HG03060 (cell line): ENCODE measurements around the gene PFKM.

Experiments used
- ATAC-seq: cut with Tn5 transposase; IDR thresholded peaks from one replicate; pipeline ENCODE4 v1.9.1; 2021; ENCODE audit warnings: low read depth, moderate number of reproducible peaks; ENCODE audit not compliant: unreplicated experiment

The PFKM gene

GRCh38 chr12:48119078-48119833, at the start of gene PFKM:
PFKM (plus strand) TSS chr12:48119364; CDS start chr12:48122775, 3,411 bp downstream.
- ATAC-seq = peak; percentile 95

- ATAC-seq = no peak
Measured at GRCh38 chr12:48070033-48070432, 49.1 kb upstream of the PFKM start.

- no peak for ATAC-seq
Measured at GRCh38 chr12:48070731-48071130, 48.4 kb upstream of the PFKM start.

DNA sequence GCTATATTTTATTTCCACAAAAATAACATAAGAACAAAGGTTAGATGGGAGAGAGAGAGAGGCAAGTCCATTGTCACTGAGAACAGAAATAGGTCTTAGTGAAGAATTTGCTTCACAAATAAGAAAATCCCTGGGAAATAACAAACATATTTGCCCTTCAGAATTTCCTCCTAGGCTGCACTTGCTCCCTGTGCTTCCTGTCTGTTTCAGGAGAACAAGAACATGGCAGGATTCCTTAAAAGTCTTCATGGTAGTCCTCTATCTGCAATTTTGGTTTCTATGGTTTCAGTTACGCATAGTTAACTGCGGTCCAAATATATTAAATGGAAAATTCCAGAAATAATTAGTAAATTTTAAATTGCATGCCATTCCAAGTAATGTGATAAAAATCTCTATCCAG, 47.4 kb upstream of the PFKM start:
- no peak for ATAC-seq

GRCh38 chr12:48072266-48072665, 46.9 kb upstream of the PFKM start:
- no peak for ATAC-seq

- ATAC-seq = no peak
Measured at GRCh38 chr12:48074266-48074665, 44.9 kb upstream of the PFKM start.

DNA sequence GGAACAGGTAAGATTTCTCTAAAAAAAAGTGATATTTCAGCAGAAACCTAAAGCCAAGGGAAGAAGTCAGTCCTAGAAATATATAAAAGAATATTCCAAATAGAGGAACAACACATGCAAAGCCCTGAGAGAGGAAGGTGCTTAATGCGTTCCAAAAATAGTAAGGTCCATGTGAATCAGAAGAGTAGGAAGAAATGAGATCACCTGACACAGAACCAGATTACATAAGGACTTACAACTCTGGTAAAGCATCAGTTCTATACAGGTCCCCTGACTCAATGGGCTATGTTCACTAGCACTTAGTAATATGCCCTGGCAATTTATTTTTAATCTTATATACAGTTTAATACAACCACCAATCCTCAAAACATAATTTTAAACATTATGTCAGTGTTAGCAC, 43.3 kb upstream of the PFKM start:
- no peak for ATAC-seq

DNA sequence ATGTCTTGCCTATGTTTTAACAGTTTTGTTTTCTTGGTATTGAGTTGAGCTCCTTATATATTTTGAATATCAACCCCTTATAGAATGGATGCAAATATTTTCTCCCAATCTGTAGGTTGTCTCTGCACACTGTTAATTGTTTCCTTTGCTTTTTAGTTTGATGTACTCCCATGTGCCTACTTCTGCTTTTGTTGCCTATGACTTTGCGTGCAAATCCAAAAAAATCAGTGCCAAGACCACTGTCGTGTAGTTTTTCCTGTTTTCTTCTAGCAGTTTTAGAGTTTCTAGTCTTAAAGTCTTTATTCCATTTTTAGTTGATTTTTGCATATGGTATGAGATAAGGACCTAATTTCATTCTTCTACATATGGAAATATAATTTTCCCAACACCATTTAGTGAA, 42.1 kb upstream of the PFKM start:
- no peak for ATAC-seq

DNA sequence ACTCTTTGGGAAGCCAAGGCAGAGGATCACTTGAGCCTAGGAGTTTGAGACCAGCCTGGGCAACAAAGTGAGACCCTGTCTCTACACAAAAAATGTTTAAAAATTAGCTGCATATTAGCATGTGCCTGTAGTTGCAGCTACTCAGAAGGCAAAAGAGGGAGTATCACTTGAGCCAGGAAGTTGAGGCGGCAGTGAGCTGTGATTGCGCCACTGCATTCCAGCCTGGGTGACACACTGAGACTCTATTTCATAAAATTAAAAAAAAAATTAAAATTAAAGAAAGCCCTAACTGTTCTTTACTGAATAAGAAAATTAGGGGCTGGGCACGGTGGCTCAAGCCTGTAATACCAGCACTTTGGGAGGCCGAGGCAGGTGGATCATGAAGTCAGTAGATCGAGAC, 40.3 kb upstream of the PFKM start:
- ATAC-seq = no peak

DNA sequence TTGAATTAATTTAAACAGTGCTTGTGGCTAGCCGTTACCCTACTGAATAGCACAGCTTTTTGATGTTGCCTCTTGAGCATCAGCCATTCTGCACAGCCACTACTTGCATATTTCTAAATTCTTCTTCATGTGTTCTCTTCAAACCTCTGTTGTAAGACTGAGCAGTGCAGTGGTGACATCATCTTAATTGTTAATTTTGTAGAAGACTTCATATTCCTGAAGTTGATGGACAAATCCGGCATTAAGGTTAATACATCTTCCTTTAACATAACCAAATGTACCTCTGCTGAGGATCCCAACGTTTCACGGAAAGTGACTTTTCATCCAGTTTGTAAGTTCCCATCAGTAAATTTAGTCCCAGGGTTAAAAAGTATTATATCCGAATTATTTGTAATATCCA, 38.9 kb upstream of the PFKM start:
- ATAC-seq = no peak

GRCh38 chr12:48080821-48081220, 38.3 kb upstream of the PFKM start:
- no peak for ATAC-seq

DNA sequence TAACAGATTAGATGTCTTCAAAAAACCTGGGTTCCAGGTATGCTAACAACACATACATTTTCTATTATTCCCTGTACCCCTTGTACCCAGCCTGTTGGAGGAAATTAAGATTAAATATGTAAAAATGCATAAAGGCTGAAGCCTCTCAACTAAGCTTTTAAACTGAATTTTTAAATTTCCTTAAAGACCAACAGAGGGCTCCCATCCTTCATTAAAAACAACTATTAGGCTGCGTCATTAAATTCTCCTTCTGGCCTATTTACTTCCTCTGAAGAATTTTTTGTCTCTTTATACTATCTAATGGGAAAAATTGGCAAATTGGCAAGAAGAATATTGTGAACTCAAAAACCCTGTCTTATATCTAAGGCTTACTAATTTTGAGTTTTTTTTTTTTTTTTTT, 35.1 kb upstream of the PFKM start:
- no peak for ATAC-seq

- no peak for ATAC-seq
Measured at GRCh38 chr12:48084841-48085460, 34.2 kb upstream of the PFKM start.

- no peak for ATAC-seq
Measured at GRCh38 chr12:48086327-48086726, 32.8 kb upstream of the PFKM start.

GRCh38 chr12:48092611-48093010, 26.6 kb upstream of the PFKM start:
- no peak for ATAC-seq

- ATAC-seq = no peak
Measured at GRCh38 chr12:48104531-48104930, 14.6 kb upstream of the PFKM start.

DNA sequence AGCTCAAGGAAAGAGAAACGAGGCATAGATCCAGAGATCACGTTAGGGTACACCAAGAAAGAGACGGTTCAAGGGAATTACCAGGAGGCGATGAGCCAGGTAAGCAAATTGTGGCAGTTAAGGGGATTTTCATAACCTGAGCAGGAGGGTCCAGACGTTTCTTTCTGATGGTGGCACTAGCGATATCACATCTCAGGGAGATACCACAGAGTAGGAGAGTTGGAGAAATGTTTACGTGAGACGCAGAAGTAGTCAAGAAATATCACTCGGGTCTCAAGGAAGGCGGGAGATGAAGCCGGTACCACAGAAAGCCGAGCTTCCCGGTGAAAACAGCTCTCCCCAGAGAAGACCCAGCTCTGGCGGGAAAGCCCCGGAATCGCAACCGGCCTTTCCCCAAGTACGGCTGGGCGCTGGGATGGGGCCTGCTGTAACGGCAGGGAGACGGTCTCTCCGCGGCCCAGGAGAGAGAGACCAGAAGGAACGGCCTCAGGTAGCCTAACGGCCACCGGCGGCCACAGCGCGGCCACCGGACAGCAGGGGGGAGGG, 13.8 kb upstream of the PFKM start:
- ATAC-seq = peak; percentile 26

- peak; percentile 45 for ATAC-seq
Measured at GRCh38 chr12:48105867-48106680, 13.1 kb upstream of the PFKM start, which contains the start of gene SENP1. SENP1 (minus strand) TSS chr12:48106079; CDS start chr12:48101472, 4,607 bp downstream.

DNA sequence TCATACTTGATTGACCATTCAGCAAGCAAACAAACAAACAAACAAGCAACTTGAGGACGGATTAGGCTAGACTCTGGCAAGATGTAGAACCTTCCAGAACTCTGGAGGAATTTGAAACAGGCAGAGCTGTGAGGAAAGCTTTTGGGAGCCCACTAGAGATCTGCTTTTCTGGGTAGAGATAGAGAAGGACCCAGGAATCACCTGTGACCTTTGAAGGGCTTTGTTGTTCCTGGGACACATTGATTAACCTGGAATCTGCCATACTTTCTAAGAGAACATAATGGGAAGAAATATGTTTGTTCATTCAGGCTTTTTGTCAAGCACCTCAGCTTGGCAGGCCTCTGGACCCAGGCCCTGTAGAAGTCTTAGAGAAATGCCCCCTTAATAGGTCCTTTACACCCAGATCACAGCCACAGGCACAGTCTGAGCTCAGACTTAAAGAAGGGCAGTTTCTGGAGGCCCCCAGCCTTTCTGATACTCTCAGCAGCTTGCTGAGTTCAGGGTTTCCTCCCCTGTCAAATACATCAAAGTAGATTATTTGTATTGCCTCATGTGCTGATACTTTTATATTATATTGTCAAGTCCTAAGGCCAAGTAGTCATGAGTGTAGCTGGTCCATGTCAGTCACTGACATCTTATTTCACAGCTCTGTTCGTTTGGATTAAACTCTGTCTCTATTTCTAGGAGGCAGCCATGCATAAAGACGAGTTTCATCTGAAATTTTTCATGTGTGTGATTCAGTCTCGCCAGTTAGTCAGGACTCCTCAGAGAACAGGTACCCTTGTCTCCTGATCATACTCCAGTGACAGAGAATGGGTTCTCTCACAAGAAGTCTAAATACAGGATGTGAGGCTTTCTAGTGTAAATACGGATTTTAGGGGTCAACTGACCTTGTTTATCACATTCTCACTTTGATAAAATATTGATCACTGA, 12.2 kb upstream of the PFKM start:
- no peak for ATAC-seq

DNA sequence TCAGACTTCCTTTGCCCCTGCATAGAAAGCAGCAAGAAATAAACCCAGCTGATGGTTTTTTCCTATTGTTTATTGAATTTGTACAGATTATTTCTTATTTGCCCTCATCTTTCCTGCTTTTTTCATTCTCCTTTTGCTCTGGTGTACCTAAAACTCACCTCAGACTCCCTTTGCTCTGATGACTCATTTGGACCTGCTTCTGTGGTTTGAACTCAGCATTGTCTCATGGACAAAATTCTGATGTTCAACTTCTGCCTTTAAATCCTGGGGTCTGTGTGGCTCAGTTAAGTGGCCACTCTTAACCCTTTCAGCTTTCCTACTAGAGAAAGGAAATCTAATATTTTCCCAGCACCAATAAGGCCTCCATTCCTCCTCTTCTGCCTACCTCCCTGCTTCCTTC, 9.7 kb upstream of the PFKM start:
- ATAC-seq = no peak
